HEK293 (cell line): ENCODE data around the gene FXYD3.
A peak's percentile ranks its signal among the peaks of the same experiment; 100 is the strongest.

Source experiments
- CTCF ChIA-PET: fragments of 350-600 bp; formaldehyde crosslinking; extraction: SDS; loops from one replicate; lab custom pipeline; 2021; ENCODE audit warnings: antibody characterized with exemption; lab: Yijun Ruan, JAX
- POLR2A ChIA-PET: fragments of 300-600 bp; formaldehyde crosslinking; extraction: SDS; loops from one replicate; lab custom pipeline; 2020; ENCODE audit warnings: antibody characterized with exemption, inconsistent platforms; lab: Yijun Ruan, JAX
- H3K27ac ChIP-seq: fragments of 200-500 bp; sonication (Bioruptor generic); 2 replicates; pipeline ENCODE4 v1.5.1; 2014; ENCODE audit warnings: low read depth, low read length, control low read depth, inconsistent platforms; ENCODE audit errors: extremely low read depth
- H3K36me3 ChIP-seq, 2 experiments: fragments of 200-500 bp in 1 of 2; sonication (Bioruptor generic) in 1 of 2; 1 replicate in 1 of 2; 2 replicates in 1 of 2; pipeline ENCODE4 v1.5.1; 2014 to 2017; ENCODE audit warnings: inconsistent platforms in 2 of 2, low read length in 2 of 2; ENCODE audit not compliant: control insufficient read depth in 2 of 2, insufficient read depth in 1 of 2
- H3K4me1 ChIP-seq: fragments of 200-500 bp; sonication (Bioruptor generic); 2 replicates; pipeline ENCODE4 v1.5.1; 2014; ENCODE audit warnings: mild to moderate bottlenecking, low read length, inconsistent platforms; ENCODE audit not compliant: control insufficient read depth, insufficient read depth
- H3K4me3 ChIP-seq: 2 replicates; pipeline ENCODE4 v1.5.1; 2011; ENCODE audit warnings: low read depth, mild to moderate bottlenecking, control low read depth, low read length, moderate library complexity
- H3K9me3 ChIP-seq: fragments of 200-500 bp; sonication (Bioruptor generic); 2 replicates; pipeline ENCODE4 v1.5.1; 2014; ENCODE audit warnings: low read depth, low read length, inconsistent platforms; ENCODE audit not compliant: control insufficient read depth, insufficient read depth
- ATF2 ChIP-seq: fragments of 450-650 bp; formaldehyde crosslinking; IDR thresholded peaks from 2 replicates; pipeline ENCODE4 v1.5.1; 2016; ENCODE audit warnings: missing biosample characterization, missing genetic modification characterization, low read depth
- GLIS2 ChIP-seq: fragments of 450-650 bp; formaldehyde crosslinking; IDR thresholded peaks from 2 replicates; pipeline ENCODE4 v1.5.1; 2016; ENCODE audit warnings: missing biosample characterization, missing genetic modification characterization
- KLF1 ChIP-seq: fragments of 450-650 bp; formaldehyde crosslinking; IDR thresholded peaks from 2 replicates; pipeline ENCODE4 v1.5.1; 2016; ENCODE audit warnings: missing biosample characterization, missing genetic modification characterization
- OSR2 ChIP-seq: fragments of 450-650 bp; formaldehyde crosslinking; IDR thresholded peaks from 2 replicates; pipeline ENCODE4 v1.5.1; 2016; ENCODE audit warnings: missing biosample characterization, missing genetic modification characterization
- SCRT2 ChIP-seq: fragments of 450-650 bp; formaldehyde crosslinking; IDR thresholded peaks from 2 replicates; pipeline ENCODE4 v1.5.1; 2016; ENCODE audit warnings: missing biosample characterization, missing genetic modification characterization
- ZBTB21 ChIP-seq: fragments of 450-650 bp; formaldehyde crosslinking; IDR thresholded peaks from 2 replicates; pipeline ENCODE4 v1.5.1; 2017; ENCODE audit warnings: missing biosample characterization, missing genetic modification characterization
- ZIC2 ChIP-seq: fragments of 450-650 bp; formaldehyde crosslinking; IDR thresholded peaks from 2 replicates; pipeline ENCODE4 v1.5.1; 2016; ENCODE audit warnings: missing biosample characterization, missing genetic modification characterization
- ZNF132 ChIP-seq: fragments of 450-650 bp; formaldehyde crosslinking; IDR thresholded peaks from 2 replicates; pipeline ENCODE4 v1.5.1; 2017; ENCODE audit warnings: missing biosample characterization, missing genetic modification characterization, borderline replicate concordance
- ZNF155 ChIP-seq: fragments of 450-650 bp; formaldehyde crosslinking; IDR thresholded peaks from 2 replicates; pipeline ENCODE4 v1.5.1; 2016; ENCODE audit warnings: missing biosample characterization, missing genetic modification characterization
- ZNF174 ChIP-seq: fragments of 450-650 bp; formaldehyde crosslinking; IDR thresholded peaks from 2 replicates; pipeline ENCODE4 v1.5.0; 2017; ENCODE audit warnings: missing biosample characterization, mild to moderate bottlenecking, missing genetic modification characterization
- ZNF184 ChIP-seq: fragments of 450-650 bp; IDR thresholded peaks from 2 replicates; pipeline ENCODE4 v1.5.1; 2018; ENCODE audit warnings: missing biosample characterization, mild to moderate bottlenecking, missing genetic modification characterization
- ZNF24 ChIP-seq: fragments of 450-650 bp; formaldehyde crosslinking; IDR thresholded peaks from 2 replicates; pipeline ENCODE4 v1.5.1; 2016; ENCODE audit warnings: missing biosample characterization, missing genetic modification characterization
- ZNF248 ChIP-seq: fragments of 450-650 bp; formaldehyde crosslinking; IDR thresholded peaks from 2 replicates; pipeline ENCODE4 v1.5.1; 2017; ENCODE audit warnings: missing biosample characterization, missing genetic modification characterization
- ZNF292 ChIP-seq: fragments of 450-650 bp; formaldehyde crosslinking; IDR thresholded peaks from 2 replicates; pipeline ENCODE4 v1.5.1; 2016; ENCODE audit warnings: low read depth, missing biosample characterization, missing genetic modification characterization, borderline replicate concordance
- ZNF354C ChIP-seq: fragments of 450-650 bp; formaldehyde crosslinking; IDR thresholded peaks from 2 replicates; pipeline ENCODE4 v1.5.1; 2016; ENCODE audit warnings: missing biosample characterization, missing genetic modification characterization, low read depth, borderline replicate concordance
- ZNF514 ChIP-seq: fragments of 450-650 bp; formaldehyde crosslinking; IDR thresholded peaks from 2 replicates; pipeline ENCODE4 v1.5.1; 2016; ENCODE audit warnings: missing biosample characterization, missing genetic modification characterization
- ZNF530 ChIP-seq: fragments of 450-650 bp; formaldehyde crosslinking; IDR thresholded peaks from 2 replicates; pipeline ENCODE4 v1.5.1; 2016; ENCODE audit warnings: low read depth, missing biosample characterization, missing genetic modification characterization
- ZNF544 ChIP-seq: fragments of 450-650 bp; formaldehyde crosslinking; IDR thresholded peaks from 2 replicates; pipeline ENCODE4 v1.5.0; 2017; ENCODE audit warnings: missing biosample characterization, missing genetic modification characterization
- ZNF548 ChIP-seq: fragments of 450-650 bp; formaldehyde crosslinking; IDR thresholded peaks from 2 replicates; pipeline ENCODE4 v1.5.1; 2016; ENCODE audit warnings: missing biosample characterization, missing genetic modification characterization
- ZNF549 ChIP-seq: fragments of 450-650 bp; IDR thresholded peaks from 2 replicates; pipeline ENCODE4 v1.5.1; 2018; ENCODE audit warnings: missing biosample characterization, missing genetic modification characterization, mild to moderate bottlenecking, inconsistent platforms, moderate library complexity
- ZXDB ChIP-seq: fragments of 450-650 bp; formaldehyde crosslinking; IDR thresholded peaks from 2 replicates; pipeline ENCODE4 v1.5.1; 2016; ENCODE audit warnings: missing biosample characterization, missing genetic modification characterization
- TF ChIP-seq, protein P1 (sequence below): fragments of 450-650 bp; formaldehyde crosslinking; IDR thresholded peaks from 2 replicates; pipeline ENCODE4 v1.5.1; 2016; ENCODE audit warnings: missing biosample characterization, missing genetic modification characterization

The FXYD3 gene

DNA sequence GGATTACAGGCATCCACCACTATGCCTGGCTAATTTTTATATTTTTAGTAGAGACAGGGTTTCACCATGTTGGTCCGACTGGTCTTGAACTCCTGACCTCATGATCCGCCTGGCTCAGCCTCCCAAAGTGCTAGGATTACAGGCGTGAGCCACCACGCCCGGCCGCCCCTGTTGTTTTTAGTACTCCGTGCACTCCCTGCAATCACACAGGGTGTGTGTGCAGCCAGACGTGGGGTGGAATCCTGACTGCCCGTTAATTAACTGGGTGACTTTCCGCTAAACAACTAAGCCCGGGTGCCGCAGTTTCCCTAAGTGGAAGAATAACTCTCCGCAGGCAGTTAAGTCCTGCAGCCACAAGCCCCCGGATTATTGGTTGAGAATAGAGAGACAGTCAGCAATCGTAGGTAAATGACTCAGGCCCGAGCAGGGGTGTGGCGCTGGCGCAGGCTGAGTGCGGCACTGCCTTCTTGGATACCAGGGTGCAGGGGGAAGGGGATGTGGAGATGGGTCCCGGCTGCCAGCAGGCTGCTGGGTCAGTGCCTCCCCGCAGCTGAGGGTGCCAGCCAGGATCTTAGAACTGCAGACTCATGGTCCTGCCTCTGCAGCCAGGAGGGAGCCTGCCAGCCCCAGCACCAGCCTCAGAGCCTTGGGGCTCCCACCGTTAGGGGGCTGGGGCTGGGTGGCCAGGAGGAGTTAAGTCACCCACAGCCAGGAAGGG lies 6.1 kb upstream of the FXYD3 start:
- POLR2A ChIA-PET = no interaction called here
- no peak overlapping the region for H3K27ac ChIP-seq

DNA sequence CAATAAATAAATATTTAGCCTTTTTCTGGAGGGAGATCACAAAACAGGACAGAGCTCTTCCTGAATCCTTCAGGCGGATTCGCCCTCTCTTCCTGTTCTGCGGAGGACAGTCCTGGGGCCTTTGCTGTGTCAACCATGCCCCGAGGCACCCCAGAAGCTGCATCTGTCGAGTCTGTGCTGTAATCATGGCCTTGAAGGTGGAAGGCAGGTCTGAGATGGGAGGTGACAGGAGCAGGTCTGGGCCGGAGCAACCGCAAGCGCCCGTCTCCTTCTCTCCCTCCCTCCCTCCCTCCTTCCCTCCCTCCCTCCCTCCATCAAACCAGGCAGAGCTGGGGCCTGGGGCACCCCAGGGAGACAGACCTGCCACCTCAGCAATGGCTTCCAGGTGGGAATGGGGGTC lies 4.6 kb upstream of the FXYD3 start:
- ChIA-PET POLR2A (interaction anchor here (0.6 kb wide), 1 partner anchor 172 kb away, joined by 3 read pairs; no protein-coding TSS in a partner anchor), CTCF (interaction anchor here (0.6 to 3.2 kb wide), 10 partner anchors 10 to 384 kb away, joined by 3 to 29 read pairs (median 6); partner anchors contain the start of gene LGI4)
- H3K27ac ChIP-seq = no peak overlapping the region
- no peak overlapping the region for H3K4me3 ChIP-seq
- no peaks in the 10 kb centered on the region for H3K9me3 ChIP-seq
- peaks cover 1% of the 10 kb centered on the region; the same call in 1 of the 2 replicates for H3K4me1 ChIP-seq
- H3K36me3 ChIP-seq = no peaks in the 10 kb centered on the region; a peak in 1 of 3 replicates
- no peak for TF ChIP-seq GLIS2
- no peak for TF ChIP-seq ZNF155 (tag by site-specific recombination)
- TF ChIP-seq ZNF548 (tag by site-specific recombination) = no peak
- no peak for TF ChIP-seq ZXDB (tag by site-specific recombination)
- no peak for TF ChIP-seq ZNF544 (tag by site-specific recombination)
- TF ChIP-seq ZNF24 (tag by site-specific recombination) = no peak
- no peak for TF ChIP-seq ZIC2 (tag by site-specific recombination)
- no peak for TF ChIP-seq ZNF184 (tag by site-specific recombination)
- no peak for TF ChIP-seq ZNF174 (tag by site-specific recombination)
- no peak for TF ChIP-seq ZNF549 (tag by site-specific recombination)
- TF ChIP-seq ZNF248 (tag by site-specific recombination) = no peak
- no peak for TF ChIP-seq SCRT2 (tag by site-specific recombination)

More for the DNA sequence above, 6.1 kb upstream of the FXYD3 start:
- no peaks in the 10 kb centered on the region for H3K9me3 ChIP-seq
- CTCF ChIA-PET = interaction anchor here (1.5 to 3.2 kb wide), 4 partner anchors 19 to 43 kb away, joined by 5 to 21 read pairs (median 16); no protein-coding TSS in a partner anchor
- TF ChIP-seq, protein P1, sequence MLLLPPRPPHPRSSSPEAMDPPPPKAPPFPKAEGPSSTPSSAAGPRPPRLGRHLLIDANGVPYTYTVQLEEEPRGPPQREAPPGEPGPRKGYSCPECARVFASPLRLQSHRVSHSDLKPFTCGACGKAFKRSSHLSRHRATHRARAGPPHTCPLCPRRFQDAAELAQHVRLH (tag by site-specific recombination) = no peak
- TF ChIP-seq KLF1 (tag by site-specific recombination) (peak; percentile 45; the same call in 1 of the 2 replicates), ZNF184 (tag by site-specific recombination) (no peak), ZNF354C (tag by site-specific recombination) (no peak), ZNF530 (tag by site-specific recombination) (no peak)
- TF ChIP-seq, all 188 proteins: peak for 1
- Histone ChIP-seq H3K36me3 (no peaks in the 10 kb centered on the region; a peak in 1 of 3 replicates), H3K4me1 (no peaks in the 10 kb centered on the region), H3K4me3 (no peak overlapping the region)

DNA sequence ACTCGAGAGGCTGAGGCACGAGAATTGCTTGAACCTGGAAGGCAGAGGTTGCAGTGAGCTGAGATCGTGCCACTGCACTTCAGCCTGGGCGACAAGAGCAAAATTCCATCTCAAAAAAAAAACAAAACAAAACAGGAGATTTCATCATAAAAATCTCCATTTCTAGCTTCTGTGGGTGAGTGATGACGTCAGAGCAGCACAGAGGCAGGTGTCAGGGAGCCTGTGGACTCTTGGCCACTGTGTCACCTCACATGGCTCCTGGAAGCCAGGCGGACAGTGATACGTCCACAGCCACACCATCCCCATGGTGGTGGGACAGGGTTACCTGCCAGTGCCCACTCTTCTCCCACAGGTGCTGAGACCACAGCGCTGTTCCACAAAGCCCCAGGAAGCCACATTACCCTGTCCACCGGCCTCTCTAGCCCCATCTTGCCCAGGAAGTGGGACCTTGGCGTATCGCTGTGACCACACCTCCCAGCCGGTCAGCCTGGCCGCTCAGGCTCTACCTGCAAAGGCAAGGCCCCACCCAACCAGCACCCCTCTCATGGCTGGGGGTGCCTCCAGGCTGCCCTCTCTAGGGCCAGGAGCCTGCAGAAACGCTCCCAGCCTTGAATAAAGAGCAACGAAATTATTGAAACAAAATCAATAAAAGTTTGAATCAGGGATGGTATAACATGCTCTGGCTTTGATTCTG lies 2.5 kb upstream of the FXYD3 start:
- Histone ChIP-seq H3K27ac (no peak overlapping the region), H3K4me3 (no peak overlapping the region)
- 0 out of 2 replicates have a peak, but pooled peaks have one; percentile 31 for TF ChIP-seq ATF2 (tag by site-specific recombination)
- TF ChIP-seq OSR2 = 0 out of 2 replicates have a peak, but pooled peaks have one; percentile 36
- TF ChIP-seq ZNF132 = no peak
- TF ChIP-seq ZNF514 (tag by site-specific recombination) = no peak
- no peak for TF ChIP-seq ZNF292 (tag by site-specific recombination)
- TF ChIP-seq ZBTB21 = 0 out of 2 replicates have a peak, but pooled peaks have one; percentile 13
- TF ChIP-seq, all 188 proteins: peak for 3
- Histone ChIP-seq H3K36me3 (no peaks in the 10 kb centered on the region; a peak in 1 of 3 replicates), H3K4me1 (peaks cover 2% of the 10 kb centered on the region; the same call in 1 of the 2 replicates), H3K9me3 (no peaks in the 10 kb centered on the region)
- CTCF ChIA-PET = interaction anchor here (0.8 to 3.2 kb wide), 4 partner anchors 22 to 129 kb away, joined by 4 to 29 read pairs (median 21); partner anchors contain the start of gene LGI4
- POLR2A ChIA-PET = interaction anchor here (0.7 kb wide), 1 partner anchor 15 kb away, joined by 3 read pairs; no protein-coding TSS in a partner anchor
